ENCODE results near the gene PAK6.

PAK6 gene

DNA sequence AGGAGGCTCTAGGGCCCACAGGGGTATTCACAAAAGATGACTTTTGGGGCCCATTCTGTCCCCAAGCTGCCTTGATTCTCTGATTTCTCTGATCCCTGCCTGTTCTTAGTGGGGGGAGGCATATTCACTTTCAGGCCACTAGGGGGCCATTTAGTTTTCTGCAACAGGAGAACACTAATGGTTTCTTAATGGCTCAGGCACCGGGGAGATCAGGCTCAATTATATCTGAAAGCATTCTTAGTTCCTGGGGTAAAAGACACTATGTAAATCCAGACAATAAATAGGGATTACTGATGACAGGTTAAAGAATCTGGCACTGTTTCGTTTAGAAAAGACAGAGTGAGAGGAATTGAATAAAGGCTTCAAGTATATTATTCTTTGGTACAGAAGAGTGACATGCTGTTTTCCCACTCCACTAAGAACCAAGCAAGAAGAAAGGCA lies 82.1 kb downstream of the PAK6 start:
- no peak overlapping the region for H3K4me2 ChIP-seq (ENCODE audit: low read length)
- H4K20me1 ChIP-seq (ENCODE audit: control insufficient read depth, insufficient read depth, low read depth, low read length) = no peaks in the 10 kb centered on the region
- no peak overlapping the region for H3K4me3 ChIP-seq (ENCODE audit: low read length)
- no peaks in the 10 kb centered on the region for H3K9me3 ChIP-seq (ENCODE audit: control insufficient read depth, insufficient read depth, low read length)
- H3K4me1 ChIP-seq (ENCODE audit: control insufficient read depth, low read length) = peaks cover 26% of the 10 kb centered on the region
- H3F3A ChIP-seq (ENCODE audit: control insufficient read depth, insufficient read depth) = peaks cover 11% of the 10 kb centered on the region
- no peaks in the 10 kb centered on the region for H3K79me2 ChIP-seq (ENCODE audit: control insufficient read depth, low read length)
- H3K36me3 ChIP-seq (ENCODE audit: control insufficient read depth, low read length) = no peaks in the 10 kb centered on the region
- TF ChIP-seq CTCF (IDR thresholded peaks at IDR 0.05; ENCODE audit: low read depth, low read length, poor library complexity, severe bottlenecking) (peak; percentile 92), EZH2phosphoT487 (IDR thresholded peaks at IDR 0.05; ENCODE audit: borderline replicate concordance, low read length) (no peak)
- H3K27me3 ChIP-seq (ENCODE audit: control insufficient read depth, low read length) = peaks cover 34% of the 10 kb centered on the region
- H3K27ac ChIP-seq (ENCODE audit: low read depth, low read length) = no peak overlapping the region
- H3K9me2 ChIP-seq (replicated peaks; ENCODE audit: control insufficient read depth, low read length) = no peaks in the 10 kb centered on the region

- Histone ChIP-seq H3K27ac (ENCODE audit: low read depth, low read length) (no peak overlapping the region), H3K36me3 (ENCODE audit: control insufficient read depth, low read length) (no peaks in the 10 kb centered on the region), H3K9me2 (replicated peaks; ENCODE audit: control insufficient read depth, low read length) (no peaks in the 10 kb centered on the region), H3K4me1 (ENCODE audit: control insufficient read depth, low read length) (peaks cover 27% of the 10 kb centered on the region), H4K20me1 (ENCODE audit: control insufficient read depth, insufficient read depth, low read depth, low read length) (no peaks in the 10 kb centered on the region), H3K4me3 (ENCODE audit: low read length) (peak overlapping the region; percentile 57), H3K9me3 (ENCODE audit: control insufficient read depth, insufficient read depth, low read length) (no peaks in the 10 kb centered on the region), H3F3A (ENCODE audit: control insufficient read depth, insufficient read depth) (peaks cover 11% of the 10 kb centered on the region), H3K79me2 (ENCODE audit: control insufficient read depth, low read length) (no peaks in the 10 kb centered on the region), H3K27me3 (ENCODE audit: control insufficient read depth, low read length) (peaks cover 17% of the 10 kb centered on the region), H3K4me2 (ENCODE audit: low read length) (peak overlapping the region; percentile 70)
- no peak for TF ChIP-seq CTCF (IDR thresholded peaks at IDR 0.05; ENCODE audit: low read depth, low read length, poor library complexity, severe bottlenecking)
- TF ChIP-seq EZH2phosphoT487 (IDR thresholded peaks at IDR 0.05; ENCODE audit: borderline replicate concordance, low read length) = no peak
Measured at GRCh38 chr15:40322531-40323238, 83.8 kb downstream of the PAK6 start.

- Histone ChIP-seq H3F3A (ENCODE audit: control insufficient read depth, insufficient read depth) (peaks cover 11% of the 10 kb centered on the region), H3K9me2 (replicated peaks; ENCODE audit: control insufficient read depth, low read length) (no peaks in the 10 kb centered on the region), H3K9me3 (ENCODE audit: control insufficient read depth, insufficient read depth, low read length) (no peaks in the 10 kb centered on the region), H3K27me3 (ENCODE audit: control insufficient read depth, low read length) (peaks cover 17% of the 10 kb centered on the region), H3K79me2 (ENCODE audit: control insufficient read depth, low read length) (no peaks in the 10 kb centered on the region), H3K4me3 (ENCODE audit: low read length) (peak within 1 kb of the TSS; percentile 70), H3K4me2 (ENCODE audit: low read length) (peak within 1 kb of the TSS; percentile 70), H3K36me3 (ENCODE audit: control insufficient read depth, low read length) (no peaks in the 10 kb centered on the region), H3K27ac (ENCODE audit: low read depth, low read length) (no peak within 1 kb of the TSS), H3K4me1 (ENCODE audit: control insufficient read depth, low read length) (peaks cover 27% of the 10 kb centered on the region), H4K20me1 (ENCODE audit: control insufficient read depth, insufficient read depth, low read depth, low read length) (no peaks in the 10 kb centered on the region)
- TF ChIP-seq EZH2phosphoT487 (IDR thresholded peaks at IDR 0.05; ENCODE audit: borderline replicate concordance, low read length) = no peak
- TF ChIP-seq CTCF (IDR thresholded peaks at IDR 0.05; ENCODE audit: low read depth, low read length, poor library complexity, severe bottlenecking) = peak; percentile 41
Measured at GRCh38 chr15:40323239-40323952, 84.5 kb downstream of the PAK6 start, which contains the start of gene INAFM2. TSS of gene INAFM2 (plus strand) at chr15:40323692. CDS start at chr15:40324056, 364 bp downstream.
